ENCODE results near the gene SPIN1. TPM values are rescaled to one million over a fixed set of nuclear protein-coding genes. Genes with fewer than 3 reads are reported as not detected.

The SPIN1 gene
- total RNA-seq, 1 experiment from 2014 or later = 46.2 TPM

DNA sequence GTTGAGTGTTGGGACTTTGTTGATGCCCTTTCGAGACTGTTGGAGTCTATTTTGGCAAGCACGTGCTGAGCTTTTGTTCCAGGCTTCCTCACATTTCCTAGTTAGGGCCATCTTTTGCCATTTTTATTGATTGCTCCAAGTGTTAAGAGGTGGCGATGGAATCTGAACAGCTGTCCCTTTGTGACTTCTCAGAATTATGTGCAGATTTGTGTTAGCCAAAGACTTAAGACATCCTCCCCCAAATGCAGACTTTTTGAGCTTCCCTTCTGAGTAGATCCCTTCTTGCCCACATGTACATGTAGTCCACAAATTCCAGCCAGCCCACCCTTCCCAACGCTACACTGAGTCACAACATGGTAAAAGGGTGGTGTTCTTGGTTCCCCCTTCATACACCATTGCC, 59.2 kb downstream of the SPIN1 start:
- Histone ChIP-seq H3K27ac (ENCODE audit: low read length) (no peak overlapping the region), H3K36me3 (ENCODE audit: low read depth, low read length) (peaks cover 13% of the 10 kb centered on the region), H4K20me1 (ENCODE audit: low read length) (peaks cover 6% of the 10 kb centered on the region; the same call in 1 of the 2 replicates), H3K4me3 (ENCODE audit: low read length) (no peak overlapping the region), H3K9ac (ENCODE audit: low read length) (no peak overlapping the region), H3F3A (ENCODE audit: low read length, unreplicated experiment) (no peaks in the 10 kb centered on the region), H2AFZ (ENCODE audit: low read length) (no peak overlapping the region), H3K79me2 (ENCODE audit: low read length) (peaks cover 63% of the 10 kb centered on the region), H3K9me3 (ENCODE audit: low read length) (no peaks in the 10 kb centered on the region), H3K4me2 (ENCODE audit: low read length) (no peak overlapping the region), H3K27me3 (ENCODE audit: low read length) (no peaks in the 10 kb centered on the region), H3K9me2 (replicated peaks; ENCODE audit: low read length) (no peaks in the 10 kb centered on the region), H3K4me1 (ENCODE audit: insufficient read depth, low read length) (no peaks in the 10 kb centered on the region)
- no peak for ATAC-seq
- POLR2A ChIA-PET (ENCODE audit: unreplicated experiment) = no interaction called here
- CTCF ChIA-PET = no interaction called here
- BruUV-seq (replicated peaks) = no TSS peak
- DNase-seq = no peak
- no peak for TF ChIP-seq EZH2 (IDR thresholded peaks at IDR 0.05; ENCODE audit: low read length, unreplicated experiment)
- no peak for TF ChIP-seq EZH2phosphoT487 (IDR thresholded peaks at IDR 0.05; ENCODE audit: borderline replicate concordance, low read length)
- TF ChIP-seq, protein P1, sequence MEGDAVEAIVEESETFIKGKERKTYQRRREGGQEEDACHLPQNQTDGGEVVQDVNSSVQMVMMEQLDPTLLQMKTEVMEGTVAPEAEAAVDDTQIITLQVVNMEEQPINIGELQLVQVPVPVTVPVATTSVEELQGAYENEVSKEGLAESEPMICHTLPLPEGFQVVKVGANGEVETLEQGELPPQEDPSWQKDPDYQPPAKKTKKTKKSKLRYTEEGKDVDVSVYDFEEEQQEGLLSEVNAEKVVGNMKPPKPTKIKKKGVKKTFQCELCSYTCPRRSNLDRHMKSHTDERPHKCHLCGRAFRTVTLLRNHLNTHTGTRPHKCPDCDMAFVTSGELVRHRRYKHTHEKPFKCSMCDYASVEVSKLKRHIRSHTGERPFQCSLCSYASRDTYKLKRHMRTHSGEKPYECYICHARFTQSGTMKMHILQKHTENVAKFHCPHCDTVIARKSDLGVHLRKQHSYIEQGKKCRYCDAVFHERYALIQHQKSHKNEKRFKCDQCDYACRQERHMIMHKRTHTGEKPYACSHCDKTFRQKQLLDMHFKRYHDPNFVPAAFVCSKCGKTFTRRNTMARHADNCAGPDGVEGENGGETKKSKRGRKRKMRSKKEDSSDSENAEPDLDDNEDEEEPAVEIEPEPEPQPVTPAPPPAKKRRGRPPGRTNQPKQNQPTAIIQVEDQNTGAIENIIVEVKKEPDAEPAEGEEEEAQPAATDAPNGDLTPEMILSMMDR (conservative IDR thresholded peaks at IDR 0.05; ENCODE audit: low read depth, low read length) = no peak
- intact Hi-C loops (cut with micrococcal nuclease) = no loop called here

DNA sequence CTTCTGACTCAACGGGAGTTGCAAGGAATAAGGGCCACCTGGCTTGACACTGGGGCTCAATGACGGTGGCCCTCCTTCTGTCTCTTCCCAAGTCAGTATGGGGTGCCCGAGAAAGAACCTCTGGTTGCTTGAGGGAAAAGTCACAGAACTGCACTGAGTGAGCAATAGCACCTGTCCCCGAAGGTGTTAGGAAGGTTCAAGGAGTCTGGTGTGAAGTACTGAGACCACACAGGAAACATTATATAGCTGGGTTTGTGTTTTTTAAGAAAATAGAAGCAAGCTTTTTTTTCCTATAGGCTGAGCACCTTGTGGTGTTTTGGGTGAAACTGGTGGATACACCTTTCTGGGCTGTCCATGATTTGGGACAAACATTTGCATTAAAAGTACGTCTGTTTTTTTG, 62.9 kb downstream of the SPIN1 start:
- Histone ChIP-seq H3F3A (ENCODE audit: low read length, unreplicated experiment) (no peaks in the 10 kb centered on the region), H3K4me3 (ENCODE audit: low read length) (no peak overlapping the region), H3K4me1 (ENCODE audit: insufficient read depth, low read length) (no peaks in the 10 kb centered on the region), H3K27me3 (ENCODE audit: low read length) (no peaks in the 10 kb centered on the region), H3K27ac (ENCODE audit: low read length) (no peak overlapping the region), H3K4me2 (ENCODE audit: low read length) (no peak overlapping the region), H3K36me3 (ENCODE audit: low read depth, low read length) (peaks cover 13% of the 10 kb centered on the region), H3K9me2 (replicated peaks; ENCODE audit: low read length) (no peaks in the 10 kb centered on the region), H2AFZ (ENCODE audit: low read length) (no peak overlapping the region), H3K9ac (ENCODE audit: low read length) (no peak overlapping the region), H3K79me2 (ENCODE audit: low read length) (peaks cover 31% of the 10 kb centered on the region), H3K9me3 (ENCODE audit: low read length) (no peaks in the 10 kb centered on the region), H4K20me1 (ENCODE audit: low read length) (peaks cover 3% of the 10 kb centered on the region; the same call in 1 of the 2 replicates)
- no TSS peak for BruUV-seq (replicated peaks)
- TF ChIP-seq, protein P1 (conservative IDR thresholded peaks at IDR 0.05; ENCODE audit: low read depth, low read length) = no peak
- no peak for TF ChIP-seq EZH2 (IDR thresholded peaks at IDR 0.05; ENCODE audit: low read length, unreplicated experiment)
- no peak for TF ChIP-seq EZH2phosphoT487 (IDR thresholded peaks at IDR 0.05; ENCODE audit: borderline replicate concordance, low read length)
- CTCF ChIA-PET = no interaction called here
- intact Hi-C loops (cut with micrococcal nuclease) = no loop called here
- DNase-seq (no peak), ATAC-seq (no peak)
- POLR2A ChIA-PET (ENCODE audit: unreplicated experiment) = no interaction called here

DNA sequence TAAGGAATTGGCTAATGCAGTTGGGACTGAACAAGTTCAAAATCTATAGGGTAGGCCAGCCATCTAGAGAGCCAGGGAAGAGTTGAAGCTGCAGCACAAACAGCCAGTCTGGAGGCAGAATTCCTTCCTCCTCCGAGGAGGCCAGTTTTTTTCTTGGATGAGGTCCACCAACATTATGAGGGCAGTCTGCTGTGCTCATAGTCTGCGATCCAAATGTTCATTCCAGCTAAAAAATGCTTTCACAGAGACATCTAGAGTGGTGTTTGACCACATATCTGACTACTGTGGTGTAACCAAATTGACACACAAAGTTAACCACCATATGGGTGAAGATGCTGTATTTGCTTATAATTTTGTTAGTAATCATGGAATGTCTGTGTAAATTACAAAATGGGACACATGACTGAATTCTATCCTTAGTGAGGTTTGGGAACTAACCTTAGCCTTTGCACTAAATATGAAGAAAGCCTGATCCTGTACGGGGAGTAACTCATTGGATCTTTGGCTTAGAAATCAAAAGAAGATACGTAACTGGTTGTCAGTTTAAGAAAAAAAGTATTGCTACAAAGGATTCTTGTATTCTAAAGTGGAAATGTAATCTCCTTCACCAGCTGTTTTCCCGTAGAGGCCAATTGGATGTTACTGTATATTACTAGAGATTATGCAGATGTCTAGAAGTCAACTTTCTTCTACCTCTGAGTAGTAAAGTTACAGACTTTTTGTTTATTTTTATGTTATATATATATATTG, 70.6 kb downstream of the SPIN1 start:
- no peak for ATAC-seq
- Histone ChIP-seq H3K4me3 (ENCODE audit: low read length) (no peak overlapping the region), H3K27ac (ENCODE audit: low read length) (no peak overlapping the region), H3K27me3 (ENCODE audit: low read length) (no peaks in the 10 kb centered on the region), H3K9me3 (ENCODE audit: low read length) (no peaks in the 10 kb centered on the region), H3F3A (ENCODE audit: low read length, unreplicated experiment) (no peaks in the 10 kb centered on the region), H3K36me3 (ENCODE audit: low read depth, low read length) (peaks cover 9% of the 10 kb centered on the region; the same call in 1 of the 2 replicates), H3K9me2 (replicated peaks; ENCODE audit: low read length) (no peaks in the 10 kb centered on the region), H3K79me2 (ENCODE audit: low read length) (peaks cover 32% of the 10 kb centered on the region), H2AFZ (ENCODE audit: low read length) (no peak overlapping the region), H3K9ac (ENCODE audit: low read length) (no peak overlapping the region), H3K4me2 (ENCODE audit: low read length) (no peak overlapping the region), H3K4me1 (ENCODE audit: insufficient read depth, low read length) (peaks cover 13% of the 10 kb centered on the region), H4K20me1 (ENCODE audit: low read length) (no peaks in the 10 kb centered on the region)
- DNase-seq = no peak
- POLR2A ChIA-PET (ENCODE audit: unreplicated experiment) = no interaction called here
- BruUV-seq (replicated peaks) = no TSS peak
- intact Hi-C loops (cut with micrococcal nuclease) = no loop called here
- CTCF ChIA-PET = no interaction called here
- TF ChIP-seq EZH2 (IDR thresholded peaks at IDR 0.05; ENCODE audit: low read length, unreplicated experiment) (no peak), EZH2phosphoT487 (IDR thresholded peaks at IDR 0.05; ENCODE audit: borderline replicate concordance, low read length) (no peak)
- TF ChIP-seq, protein P1 (conservative IDR thresholded peaks at IDR 0.05; ENCODE audit: low read depth, low read length) = no peak
